Measurements from ENCODE around the gene PKDCC. TPM values are rescaled to one million over a fixed set of nuclear protein-coding genes. Genes with fewer than 3 reads are reported as not detected.

PKDCC gene
- total RNA-seq, 1 donor: 8.2 TPM

GRCh38 chr2:42053791-42054701, 6.2 kb downstream of the PKDCC start:
- H3K4me3 ChIP-seq (ENCODE audit: low read depth, low read length): peak overlapping the region; percentile 49
- no peak for TF ChIP-seq CTCF (IDR thresholded peaks at IDR 0.05; ENCODE audit: insufficient read depth, low read depth, low read length)
- DNase-seq (ENCODE audit: low read depth): peak; percentile 50

GRCh38 chr2:42054714-42055430, 7.1 kb downstream of the PKDCC start:
- no peak overlapping the region for H3K4me3 ChIP-seq (ENCODE audit: low read depth, low read length)
- TF ChIP-seq CTCF (IDR thresholded peaks at IDR 0.05; ENCODE audit: insufficient read depth, low read depth, low read length): no peak
- no peak for DNase-seq (ENCODE audit: low read depth)

- H3K4me3 ChIP-seq (ENCODE audit: low read depth, low read length): no peak overlapping the region
- DNase-seq (ENCODE audit: low read depth): peak; percentile 79
- TF ChIP-seq CTCF (IDR thresholded peaks at IDR 0.05; ENCODE audit: insufficient read depth, low read depth, low read length): no peak
These were observed 8.0 kb downstream of the PKDCC start for GRCh38 chr2:42055573-42056514.

GRCh38 chr2:42057159-42057901, 9.5 kb downstream of the PKDCC start:
- no peak for TF ChIP-seq CTCF (IDR thresholded peaks at IDR 0.05; ENCODE audit: insufficient read depth, low read depth, low read length)
- no peak for DNase-seq (ENCODE audit: low read depth)
- no peak overlapping the region for H3K4me3 ChIP-seq (ENCODE audit: low read depth, low read length)

- no peak for TF ChIP-seq CTCF (IDR thresholded peaks at IDR 0.05; ENCODE audit: insufficient read depth, low read depth, low read length)
- DNase-seq (ENCODE audit: low read depth): no peak
- no peak overlapping the region for H3K4me3 ChIP-seq (ENCODE audit: low read depth, low read length)
These were observed 10.2 kb downstream of the PKDCC start for GRCh38 chr2:42057902-42058450.

All from fibroblast of villous mesenchyme (primary cell).